ENCODE results near the gene SLC25A22.
A peak's percentile ranks its signal among the peaks of the same experiment; 100 is the strongest.

Gene SLC25A22

DNA sequence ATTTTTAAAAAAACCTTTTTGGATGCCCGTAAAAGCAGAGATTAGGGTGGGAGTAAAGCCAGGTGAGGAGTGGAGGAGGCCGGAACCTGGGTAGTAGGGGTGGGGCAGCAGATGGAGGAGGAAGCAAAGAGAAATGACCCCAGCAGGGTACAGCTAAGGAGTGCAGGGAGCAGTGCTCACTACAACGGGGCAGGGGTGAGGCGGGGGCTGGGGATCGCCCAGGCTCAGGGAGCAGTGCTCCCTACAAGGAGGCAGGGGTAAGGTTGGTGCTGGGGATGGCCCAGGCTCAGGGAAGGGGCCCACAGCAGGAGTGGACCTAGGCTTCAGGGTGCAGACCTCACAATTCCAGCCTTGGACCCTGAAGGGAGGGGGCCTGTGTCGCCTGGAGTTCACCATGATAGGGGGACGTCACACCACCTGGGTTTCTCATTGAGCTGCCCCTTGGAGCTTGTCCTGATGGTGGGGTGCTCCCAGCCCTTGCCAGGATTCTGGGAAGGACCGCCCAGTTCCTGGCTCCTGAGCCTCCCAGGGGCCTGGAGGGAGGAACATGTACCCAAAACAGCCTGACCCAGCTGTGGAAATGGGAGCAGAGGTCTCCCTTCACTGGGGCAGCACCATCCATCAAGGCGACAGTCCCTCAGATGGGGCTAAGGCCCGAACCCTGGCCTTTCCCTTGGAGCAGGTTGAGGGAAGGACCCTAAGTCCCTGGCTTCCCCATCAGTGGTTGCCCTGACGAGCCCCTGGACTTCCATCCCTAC lies 17.8 kb upstream of the SLC25A22 start:
- Histone ChIP-seq H3K27ac (no peak overlapping the region), H3K36me3 (replicated peaks) (peaks cover 35% of the 10 kb centered on the region), H3K27me3 (replicated peaks) (no peaks in the 10 kb centered on the region), H3K4me3 (ENCODE audit: low read depth, low read length) (no peak overlapping the region)
- TF ChIP-seq CTCF (IDR thresholded peaks at IDR 0.05; ENCODE audit: low read depth, low read length, missing control alignments): no peak
- in situ Hi-C loops (cut with HindIII; ENCODE audit: low pct_ligation_motif_present, low sequenced_read_pairs): no loop called here
- no peak for DNase-seq

GRCh38 chr11:813456-814096 lies 15.5 kb upstream of the SLC25A22 start:
- no peak overlapping the region for H3K4me3 ChIP-seq (ENCODE audit: low read depth, low read length)
- no peaks in the 10 kb centered on the region for H3K27me3 ChIP-seq (replicated peaks)
- no peak for DNase-seq
- peaks cover 40% of the 10 kb centered on the region for H3K36me3 ChIP-seq (replicated peaks)
- no peak overlapping the region for H3K27ac ChIP-seq
- in situ Hi-C loops (cut with HindIII; ENCODE audit: low pct_ligation_motif_present, low sequenced_read_pairs): no loop called here
- TF ChIP-seq CTCF (IDR thresholded peaks at IDR 0.05; ENCODE audit: low read depth, low read length, missing control alignments): no peak

DNA sequence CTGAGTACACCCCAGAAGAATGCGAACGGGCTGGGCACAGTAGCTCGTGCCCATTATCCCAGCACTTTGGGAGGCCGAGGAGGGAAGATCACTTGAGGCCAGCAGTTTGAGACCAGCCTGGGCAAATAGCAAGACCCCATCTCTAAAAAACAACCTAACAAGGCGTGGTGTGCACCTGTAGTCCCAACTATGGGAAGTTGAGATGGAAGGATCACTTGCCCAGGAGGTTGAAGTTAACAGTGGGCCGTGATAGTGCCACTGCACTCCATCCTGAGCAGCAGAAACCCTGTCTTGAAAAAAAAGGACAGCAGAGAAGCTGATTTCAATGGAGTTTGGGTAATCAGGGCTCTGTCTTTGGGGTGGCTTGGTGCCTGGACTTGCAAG lies 15.0 kb upstream of the SLC25A22 start:
- peaks cover 40% of the 10 kb centered on the region for H3K36me3 ChIP-seq (replicated peaks)
- no peak overlapping the region for H3K4me3 ChIP-seq (ENCODE audit: low read depth, low read length)
- in situ Hi-C loops (cut with HindIII; ENCODE audit: low pct_ligation_motif_present, low sequenced_read_pairs): no loop called here
- TF ChIP-seq CTCF (IDR thresholded peaks at IDR 0.05; ENCODE audit: low read depth, low read length, missing control alignments): no peak
- no peaks in the 10 kb centered on the region for H3K27me3 ChIP-seq (replicated peaks)
- no peak for DNase-seq
- no peak overlapping the region for H3K27ac ChIP-seq

- H3K27ac ChIP-seq: no peak overlapping the region
- peaks cover 40% of the 10 kb centered on the region for H3K36me3 ChIP-seq (replicated peaks)
- H3K27me3 ChIP-seq (replicated peaks): no peaks in the 10 kb centered on the region
- H3K4me3 ChIP-seq (ENCODE audit: low read depth, low read length): no peak overlapping the region
- in situ Hi-C loops (cut with HindIII; ENCODE audit: low pct_ligation_motif_present, low sequenced_read_pairs): no loop called here
- TF ChIP-seq CTCF (IDR thresholded peaks at IDR 0.05; ENCODE audit: low read depth, low read length, missing control alignments): no peak
- DNase-seq: no peak
Measured at GRCh38 chr11:812390-812789, 14.3 kb upstream of the SLC25A22 start.

GRCh38 chr11:811446-812245 lies 13.6 kb upstream of the SLC25A22 start:
- Histone ChIP-seq H3K27ac (no peak overlapping the region), H3K4me3 (ENCODE audit: low read depth, low read length) (peak overlapping the region; percentile 92), H3K27me3 (replicated peaks) (no peaks in the 10 kb centered on the region), H3K36me3 (replicated peaks) (peaks cover 40% of the 10 kb centered on the region)
- in situ Hi-C loops (cut with HindIII; ENCODE audit: low pct_ligation_motif_present, low sequenced_read_pairs): no loop called here
- DNase-seq: no peak
- TF ChIP-seq CTCF (IDR thresholded peaks at IDR 0.05; ENCODE audit: low read depth, low read length, missing control alignments): peak; percentile 43

All from brain microvascular endothelial cell (primary cell).